Glutamatergic neuron (in vitro differentiated cells): Measurements from ENCODE around the gene NEK7. TPM values are rescaled to one million over a fixed set of nuclear protein-coding genes. Genes with fewer than 3 reads are reported as not detected.
"Not testable (repeated sequence)": the region's sequence is repeated elsewhere in the genome, so short reads cannot be mapped to it uniquely, and the experiment has no call there.

ENCODE experiments used
- DNase-seq: peaks from one replicate; pipeline ENCODE4 v3.0.0; 2022
- H3K27ac Mint-ChIP-seq: one replicate; pipeline ENCODE4 v1.8.0; 2020; ENCODE audit warnings: mild to moderate bottlenecking, mixed read lengths, inconsistent platforms; ENCODE audit not compliant: unreplicated experiment
- H3K27me3 Mint-ChIP-seq: one replicate; pipeline ENCODE4 v1.8.0; 2020; ENCODE audit warnings: mild to moderate bottlenecking, moderate library complexity, mixed read lengths, inconsistent platforms; ENCODE audit not compliant: unreplicated experiment
- H3K36me3 Mint-ChIP-seq: one replicate; pipeline ENCODE4 v1.8.0; 2020; ENCODE audit warnings: mild to moderate bottlenecking, mixed read lengths, inconsistent platforms; ENCODE audit not compliant: unreplicated experiment
- H3K4me1 Mint-ChIP-seq: one replicate; pipeline ENCODE4 v1.8.0; 2020; ENCODE audit warnings: mild to moderate bottlenecking, low read depth, mixed read lengths, inconsistent platforms; ENCODE audit not compliant: unreplicated experiment
- H3K4me3 Mint-ChIP-seq: one replicate; pipeline ENCODE4 v1.8.0; 2020; ENCODE audit warnings: mild to moderate bottlenecking, mixed read lengths, inconsistent platforms; ENCODE audit not compliant: unreplicated experiment
- H3K9me3 Mint-ChIP-seq: one replicate; pipeline ENCODE4 v1.8.0; 2020; ENCODE audit warnings: mild to moderate bottlenecking, moderate library complexity, mixed read lengths, inconsistent platforms; ENCODE audit not compliant: unreplicated experiment
- total RNA-seq: library from RNA; stranded (reverse); fragmentation: NEBNext Ultra II Directional; extraction: Animal tissue kit (Norgen Biotek cat#: 25700); gene quantifications from one replicate; pipeline ENCODE4 v1.2.1, GENCODE V29; 2021; ENCODE audit not compliant: unreplicated experiment
- TF ChIP-seq, protein P1 (sequence below): fragments of 200-600 bp; sonication (generic); IDR thresholded peaks from one replicate; pipeline ENCODE4 v1.5.0; 2021; ENCODE audit not compliant: partially characterized antibody, unreplicated experiment

Gene NEK7
- total RNA-seq, 1 donor from 2014 or later: 11.5 TPM

DNA sequence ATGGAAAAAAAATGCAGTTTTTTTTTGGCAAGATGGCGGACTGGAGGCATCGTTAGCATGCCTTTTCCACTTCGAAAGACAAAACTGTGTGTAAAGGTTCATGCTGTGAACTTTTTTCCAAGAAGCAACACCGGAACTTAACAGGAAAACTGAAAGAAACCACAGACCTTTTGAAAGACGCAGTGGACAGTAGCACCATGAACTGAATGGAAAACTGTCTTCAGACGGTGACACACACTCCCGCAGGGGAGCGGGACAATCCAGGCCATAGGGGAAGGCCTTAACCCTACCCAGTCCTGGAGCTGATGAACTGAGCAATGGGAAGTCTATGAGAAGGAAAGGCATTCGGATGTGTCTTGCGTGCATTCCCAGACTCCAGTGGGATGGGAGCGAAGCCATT is 54.9 kb downstream of the NEK7 start:
- TF ChIP-seq, protein P1, sequence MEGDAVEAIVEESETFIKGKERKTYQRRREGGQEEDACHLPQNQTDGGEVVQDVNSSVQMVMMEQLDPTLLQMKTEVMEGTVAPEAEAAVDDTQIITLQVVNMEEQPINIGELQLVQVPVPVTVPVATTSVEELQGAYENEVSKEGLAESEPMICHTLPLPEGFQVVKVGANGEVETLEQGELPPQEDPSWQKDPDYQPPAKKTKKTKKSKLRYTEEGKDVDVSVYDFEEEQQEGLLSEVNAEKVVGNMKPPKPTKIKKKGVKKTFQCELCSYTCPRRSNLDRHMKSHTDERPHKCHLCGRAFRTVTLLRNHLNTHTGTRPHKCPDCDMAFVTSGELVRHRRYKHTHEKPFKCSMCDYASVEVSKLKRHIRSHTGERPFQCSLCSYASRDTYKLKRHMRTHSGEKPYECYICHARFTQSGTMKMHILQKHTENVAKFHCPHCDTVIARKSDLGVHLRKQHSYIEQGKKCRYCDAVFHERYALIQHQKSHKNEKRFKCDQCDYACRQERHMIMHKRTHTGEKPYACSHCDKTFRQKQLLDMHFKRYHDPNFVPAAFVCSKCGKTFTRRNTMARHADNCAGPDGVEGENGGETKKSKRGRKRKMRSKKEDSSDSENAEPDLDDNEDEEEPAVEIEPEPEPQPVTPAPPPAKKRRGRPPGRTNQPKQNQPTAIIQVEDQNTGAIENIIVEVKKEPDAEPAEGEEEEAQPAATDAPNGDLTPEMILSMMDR: no peak
- Mint-ChIP-seq H3K27me3 (no peaks in the 10 kb centered on the region), H3K36me3 (peaks cover 16% of the 10 kb centered on the region), H3K9me3 (no peaks in the 10 kb centered on the region), H3K4me3 (no peak overlapping the region), H3K4me1 (no peaks in the 10 kb centered on the region), H3K27ac (no peak overlapping the region)
- DNase-seq: no peak

DNA sequence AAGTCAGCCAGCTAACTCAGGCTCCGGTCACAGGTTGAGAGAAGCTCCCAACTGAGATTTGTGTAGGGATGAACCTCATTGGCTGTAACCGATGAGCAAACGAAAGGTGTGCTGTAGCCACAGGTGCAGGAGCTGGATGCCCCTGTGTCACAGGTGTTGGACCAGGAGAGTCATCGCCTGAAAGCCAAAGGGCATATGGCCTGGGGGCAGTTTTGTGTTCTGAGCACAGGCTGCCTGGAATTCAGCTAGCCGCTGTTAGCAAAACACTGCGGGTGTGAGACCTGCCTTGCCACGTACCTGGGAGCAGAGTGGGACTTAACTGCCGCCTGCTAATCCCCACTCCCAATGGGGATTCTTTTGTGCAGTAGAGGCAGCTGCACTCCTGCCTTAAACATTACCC is 55.3 kb downstream of the NEK7 start:
- peaks cover 16% of the 10 kb centered on the region for H3K36me3 Mint-ChIP-seq
- H3K4me1 Mint-ChIP-seq: no peaks in the 10 kb centered on the region
- H3K9me3 Mint-ChIP-seq: peaks cover under 1% of the 10 kb centered on the region
- TF ChIP-seq, protein P1: no peak
- DNase-seq: no peak
- H3K4me3 Mint-ChIP-seq: no peak overlapping the region
- H3K27ac Mint-ChIP-seq: no peak overlapping the region
- no peaks in the 10 kb centered on the region for H3K27me3 Mint-ChIP-seq

DNA sequence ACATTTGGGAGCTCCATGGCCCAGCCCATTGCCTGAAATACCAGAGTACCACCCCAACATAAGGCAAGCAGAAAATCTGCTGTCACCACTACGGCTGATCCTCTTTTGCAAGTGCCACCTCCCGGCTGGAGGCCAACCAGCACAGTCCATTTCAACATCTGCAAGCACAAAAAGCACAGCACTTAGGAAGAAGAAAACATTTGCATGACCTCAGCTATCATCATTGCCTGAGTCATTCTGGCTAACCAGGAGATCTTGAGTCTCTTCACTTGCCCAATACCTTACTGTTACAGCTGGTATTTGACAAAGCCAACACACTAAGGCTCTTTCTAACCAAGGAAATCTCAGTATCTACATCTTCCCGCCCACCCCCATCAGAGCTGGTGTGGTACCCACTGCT is 55.9 kb downstream of the NEK7 start:
- TF ChIP-seq, protein P1: no peak
- Mint-ChIP-seq H3K4me1 (no peaks in the 10 kb centered on the region), H3K27me3 (no peaks in the 10 kb centered on the region), H3K4me3 (no peak overlapping the region), H3K27ac (no peak overlapping the region), H3K9me3 (peaks cover 3% of the 10 kb centered on the region), H3K36me3 (peaks cover 21% of the 10 kb centered on the region)
- no peak for DNase-seq

DNA sequence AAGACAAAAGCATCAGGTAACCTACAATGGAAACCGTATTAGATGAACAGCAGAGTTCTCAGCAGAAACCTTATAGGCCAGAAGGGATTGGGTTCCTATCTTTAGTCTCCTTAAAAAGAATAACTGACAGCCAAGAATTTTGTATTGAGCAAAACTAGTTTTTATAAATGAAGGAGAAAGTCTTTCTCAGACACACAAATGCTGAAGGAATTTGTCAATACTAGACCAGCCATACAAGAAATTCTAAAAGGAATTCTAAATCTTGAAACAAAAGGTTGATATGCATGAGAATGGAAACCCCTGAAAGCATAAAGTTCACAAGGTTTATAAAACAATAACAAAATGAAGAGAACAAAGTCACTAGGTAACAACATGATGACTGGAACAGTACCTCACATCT is 58.1 kb downstream of the NEK7 start:
- peaks cover 21% of the 10 kb centered on the region for H3K36me3 Mint-ChIP-seq
- DNase-seq: no peak
- H3K4me1 Mint-ChIP-seq: no peaks in the 10 kb centered on the region

DNA sequence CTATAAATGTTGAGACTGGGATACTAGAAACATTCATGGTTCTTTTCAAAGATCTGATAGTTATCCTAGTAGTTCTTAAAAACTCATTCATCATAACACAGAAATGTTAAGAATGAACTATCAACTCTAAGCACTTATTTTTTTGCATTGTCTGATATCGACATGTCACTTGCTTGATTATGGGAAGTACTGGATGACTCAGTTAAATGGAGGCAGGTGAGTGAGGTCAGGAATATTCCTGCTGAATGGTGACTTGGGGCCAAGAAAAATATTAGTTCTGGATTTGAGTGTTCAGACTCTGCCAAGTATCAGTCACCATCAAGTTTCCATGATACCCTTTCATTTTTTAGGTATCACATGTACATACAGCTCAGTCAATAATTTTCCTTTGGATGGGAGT is 63.6 kb downstream of the NEK7 start:
- TF ChIP-seq, protein P1: no peak
- Mint-ChIP-seq H3K27ac (no peak overlapping the region), H3K36me3 (peaks cover 8% of the 10 kb centered on the region), H3K4me3 (no peak overlapping the region), H3K4me1 (peaks cover 4% of the 10 kb centered on the region), H3K9me3 (peaks cover 3% of the 10 kb centered on the region), H3K27me3 (no peaks in the 10 kb centered on the region)
- no peak for DNase-seq

More for the DNA sequence above, 58.1 kb downstream of the NEK7 start:
- H3K4me3 Mint-ChIP-seq: no peak overlapping the region
- no peak overlapping the region for H3K27ac Mint-ChIP-seq
- TF ChIP-seq, protein P1: no peak
- H3K27me3 Mint-ChIP-seq: no peaks in the 10 kb centered on the region
- peaks cover 3% of the 10 kb centered on the region for H3K9me3 Mint-ChIP-seq

DNA sequence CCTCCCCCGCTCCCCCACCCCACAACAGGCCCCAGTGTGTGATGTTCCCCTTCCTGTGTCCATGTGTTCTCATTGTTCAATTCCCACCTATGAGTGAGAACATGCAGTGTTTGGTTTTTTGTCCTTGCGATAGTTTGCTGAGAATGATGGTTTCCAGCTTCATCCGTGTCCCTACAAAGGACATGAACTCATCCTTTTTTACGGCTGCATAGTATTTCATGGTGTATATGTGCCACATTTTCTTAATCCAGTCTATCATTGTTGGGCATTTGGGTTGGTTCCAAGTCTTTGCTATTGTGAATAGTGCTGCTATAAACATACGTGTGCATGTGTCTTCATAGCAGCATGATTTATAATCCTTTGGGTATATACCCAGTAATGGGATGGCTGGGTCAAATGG is 70.2 kb downstream of the NEK7 start:
- not testable (repeated sequence) for H3K27ac Mint-ChIP-seq, H3K27me3 Mint-ChIP-seq, H3K4me3 Mint-ChIP-seq, H3K4me1 Mint-ChIP-seq, H3K36me3 Mint-ChIP-seq, H3K9me3 Mint-ChIP-seq, DNase-seq

DNA sequence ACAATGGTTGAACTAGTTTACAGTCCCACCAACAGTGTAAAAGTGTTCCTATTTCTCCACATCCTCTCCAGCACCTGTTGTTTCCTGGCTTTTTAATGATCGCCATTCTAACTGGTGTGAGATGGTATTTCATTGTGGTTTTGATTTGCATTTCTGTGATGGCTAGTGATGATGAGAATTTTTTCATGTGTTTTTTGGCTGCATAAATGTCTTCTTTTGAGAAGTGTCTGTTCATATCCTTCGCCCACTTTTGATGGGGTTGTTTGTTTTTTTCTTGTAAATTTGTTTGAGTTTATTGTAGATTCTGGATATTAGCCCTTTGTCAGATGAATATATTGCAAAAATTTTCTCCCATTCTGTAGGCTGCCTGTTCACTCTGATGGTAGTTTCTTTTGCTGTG is 70.7 kb downstream of the NEK7 start:
- H3K36me3 Mint-ChIP-seq, DNase-seq, H3K4me3 Mint-ChIP-seq, H3K27me3 Mint-ChIP-seq, H3K9me3 Mint-ChIP-seq, H3K27ac Mint-ChIP-seq, H3K4me1 Mint-ChIP-seq: not testable (repeated sequence)
